ENCODE data around the gene NANOS2.

GRCh38 chr19:45952341-45952685 lies 37.7 kb upstream of the NANOS2 start:
- TF ChIP-seq CTCF (conservative IDR thresholded peaks at IDR 0.05) (no peak), EZH2 (IDR thresholded peaks at IDR 0.05; ENCODE audit: low read depth) (no peak)

All from PC-9 (cell line).